Measurements from ENCODE around the gene MAVS. TPM values are rescaled to one million over a fixed set of nuclear protein-coding genes. Genes with fewer than 3 reads are reported as not detected.

Gene MAVS
- total RNA-seq, 1 experiment from 2014 or later = 32.3 TPM

GRCh38 chr20:3804781-3805180 lies 41.9 kb upstream of the MAVS start:
- intact Hi-C loops (cut with micrococcal nuclease; ENCODE audit: unreplicated experiment) = no loop called here
- Histone ChIP-seq H3K27me3 (ENCODE audit: control insufficient read depth, insufficient read depth, low read length) (no peaks in the 10 kb centered on the region), H3K4me3 (ENCODE audit: low read depth in 2 of 2, low read length in 2 of 2) (no peak overlapping the region), H3K36me3 (ENCODE audit: control insufficient read depth, insufficient read depth, low read length) (no peaks in the 10 kb centered on the region), H3K27ac (ENCODE audit: low read length) (peak overlapping the region; percentile 100), H3K4me1 (ENCODE audit: control insufficient read depth, insufficient read depth, low read length) (peaks cover 38% of the 10 kb centered on the region), H3K9me3 (ENCODE audit: control insufficient read depth, insufficient read depth, low read depth, low read length) (no peaks in the 10 kb centered on the region)
- in situ Hi-C loops (cut with HindIII; ENCODE audit: low pct_unique_long_range_greater_than_20kb, low sequenced_read_pairs) = no loop called here
- ChIA-PET CTCF (no interaction called here), POLR2A (no interaction called here)
- ATAC-seq = no peak
- no peak for DNase-seq (ENCODE audit: low read depth, low spot score)
- no TSS peak for BruUV-seq (replicated peaks)
- TF ChIP-seq CTCF (IDR thresholded peaks at IDR 0.05) (no peak), SIN3A (IDR thresholded peaks at IDR 0.05; ENCODE audit: borderline replicate concordance, insufficient read depth, low read depth, low read length) (no peak), TCF7L2 (IDR thresholded peaks at IDR 0.05; ENCODE audit: low read depth, low read length) (no peak), REST (IDR thresholded peaks at IDR 0.05; ENCODE audit: insufficient read depth in 1 of 2, low read depth in 2 of 2, low read length in 1 of 2) (no peak), POLR2AphosphoS5 (IDR thresholded peaks at IDR 0.05; ENCODE audit: low read depth, low read length) (no peak)

- DNase-seq (ENCODE audit: low read depth, low spot score) (no peak), ATAC-seq (no peak)
- H3K9me3 ChIP-seq (ENCODE audit: control insufficient read depth, insufficient read depth, low read depth, low read length) = no peaks in the 10 kb centered on the region
- ChIA-PET CTCF (interaction anchor here (0.7 kb wide), 1 partner anchor 56 kb away, joined by 5 read pairs; no protein-coding TSS in a partner anchor), POLR2A (no interaction called here)
- TF ChIP-seq POLR2AphosphoS5 (IDR thresholded peaks at IDR 0.05; ENCODE audit: low read depth, low read length) (no peak), REST (IDR thresholded peaks at IDR 0.05; ENCODE audit: insufficient read depth in 1 of 2, low read depth in 2 of 2, low read length in 1 of 2) (no peak), CTCF (IDR thresholded peaks at IDR 0.05) (no peak), SIN3A (IDR thresholded peaks at IDR 0.05; ENCODE audit: borderline replicate concordance, insufficient read depth, low read depth, low read length) (no peak), TCF7L2 (IDR thresholded peaks at IDR 0.05; ENCODE audit: low read depth, low read length) (no peak)
- in situ Hi-C loops (cut with HindIII; ENCODE audit: low pct_unique_long_range_greater_than_20kb, low sequenced_read_pairs) = no loop called here
- no peaks in the 10 kb centered on the region for H3K27me3 ChIP-seq (ENCODE audit: control insufficient read depth, insufficient read depth, low read length)
- no TSS peak for BruUV-seq (replicated peaks)
- no peak overlapping the region for H3K4me3 ChIP-seq (ENCODE audit: low read depth in 2 of 2, low read length in 2 of 2)
- intact Hi-C loops (cut with micrococcal nuclease; ENCODE audit: unreplicated experiment) = no loop called here
- peak overlapping the region; percentile 100 for H3K27ac ChIP-seq (ENCODE audit: low read length)
- peaks cover 67% of the 10 kb centered on the region for H3K4me1 ChIP-seq (ENCODE audit: control insufficient read depth, insufficient read depth, low read length)
- no peaks in the 10 kb centered on the region for H3K36me3 ChIP-seq (ENCODE audit: control insufficient read depth, insufficient read depth, low read length)
Measured at GRCh38 chr20:3808544-3808943, 38.1 kb upstream of the MAVS start.

Data from Panc1 (cell line).